Prostate gland (tissue), 2 donors: ENCODE measurements around the gene ACTN4.

Source experiments
- POLR2A ChIP-seq: fragments of 450-650 bp; IDR thresholded peaks from one replicate; pipeline ENCODE4 v1.6.1; 2016; ENCODE audit warnings: antibody characterized with exemption, mild to moderate bottlenecking
- POLR2AphosphoS5 ChIP-seq: sonication (generic); formaldehyde crosslinking; IDR thresholded peaks from one replicate; pipeline ENCODE4 v1.6.1; 2017; ENCODE audit warnings: antibody characterized with exemption
- TF ChIP-seq, protein P1 (sequence below), 4 experiments: fragments of 200-600 bp in 2 of 4; fragments of 450-650 bp in 2 of 4; sonication (generic) in 2 of 4; IDR thresholded peaks; 1 replicate in 3 of 4; 2 replicates in 1 of 4; pipeline ENCODE4 v1.5.1; 2016 to 2019; ENCODE audit warnings: antibody characterized with exemption in 4 of 4, mild to moderate bottlenecking in 2 of 4, moderate library complexity in 2 of 4

GRCh38 chr19:38723606-38723965, 76.1 kb downstream of the ACTN4 start:
- TF ChIP-seq, protein P1, sequence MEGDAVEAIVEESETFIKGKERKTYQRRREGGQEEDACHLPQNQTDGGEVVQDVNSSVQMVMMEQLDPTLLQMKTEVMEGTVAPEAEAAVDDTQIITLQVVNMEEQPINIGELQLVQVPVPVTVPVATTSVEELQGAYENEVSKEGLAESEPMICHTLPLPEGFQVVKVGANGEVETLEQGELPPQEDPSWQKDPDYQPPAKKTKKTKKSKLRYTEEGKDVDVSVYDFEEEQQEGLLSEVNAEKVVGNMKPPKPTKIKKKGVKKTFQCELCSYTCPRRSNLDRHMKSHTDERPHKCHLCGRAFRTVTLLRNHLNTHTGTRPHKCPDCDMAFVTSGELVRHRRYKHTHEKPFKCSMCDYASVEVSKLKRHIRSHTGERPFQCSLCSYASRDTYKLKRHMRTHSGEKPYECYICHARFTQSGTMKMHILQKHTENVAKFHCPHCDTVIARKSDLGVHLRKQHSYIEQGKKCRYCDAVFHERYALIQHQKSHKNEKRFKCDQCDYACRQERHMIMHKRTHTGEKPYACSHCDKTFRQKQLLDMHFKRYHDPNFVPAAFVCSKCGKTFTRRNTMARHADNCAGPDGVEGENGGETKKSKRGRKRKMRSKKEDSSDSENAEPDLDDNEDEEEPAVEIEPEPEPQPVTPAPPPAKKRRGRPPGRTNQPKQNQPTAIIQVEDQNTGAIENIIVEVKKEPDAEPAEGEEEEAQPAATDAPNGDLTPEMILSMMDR (IDR thresholded peaks at IDR 0.05): no peak
- TF ChIP-seq POLR2A: no peak
- no peak for TF ChIP-seq POLR2AphosphoS5
